ENCODE results near the gene ZNF609. TPM values are rescaled to one million over a fixed set of nuclear protein-coding genes. Genes with fewer than 3 reads are reported as not detected.

ZNF609 gene
- polyA plus RNA-seq, 1 experiment, result 28.9 TPM

- H3K27me3 ChIP-seq (ENCODE audit: control insufficient read depth, insufficient read depth, low read length), result no peaks in the 10 kb centered on the region
- no peak overlapping the region for H3K4me3 ChIP-seq (ENCODE audit: low read depth, low read length)
- DNase-seq (ENCODE audit: low read depth, low spot score), result no peak
- no peak for TF ChIP-seq CTCF (IDR thresholded peaks at IDR 0.05; ENCODE audit: low read depth, low read length)
- H3K9me3 ChIP-seq (ENCODE audit: control insufficient read depth, insufficient read depth, low read length), result no peaks in the 10 kb centered on the region
- POLR2A ChIA-PET, result interaction anchor here (0.5 kb wide), 1 partner anchor 178 kb away, joined by 4 read pairs; no protein-coding TSS in a partner anchor
- CTCF ChIA-PET, result no interaction called here
- H3K27ac ChIP-seq (ENCODE audit: low read depth, low read length), result no peak overlapping the region
These were observed 191.3 kb downstream of the ZNF609 start for GRCh38 chr15:64651601-64652191.

GRCh38 chr15:64653757-64654156 lies 193.4 kb downstream of the ZNF609 start:
- ChIA-PET POLR2A (no interaction called here), CTCF (interaction anchor here (0.6 to 1.7 kb wide), 21 partner anchors 10 to 350 kb away, joined by 3 to 22 read pairs (median 4); partner anchors contain the start of gene TRIP4)
- H3K27me3 ChIP-seq (ENCODE audit: control insufficient read depth, insufficient read depth, low read length), result no peaks in the 10 kb centered on the region
- no peak overlapping the region for H3K27ac ChIP-seq (ENCODE audit: low read depth, low read length)
- H3K4me3 ChIP-seq (ENCODE audit: low read depth, low read length), result no peak overlapping the region
- DNase-seq (ENCODE audit: low read depth, low spot score), result no peak
- peak; percentile 44 for TF ChIP-seq CTCF (IDR thresholded peaks at IDR 0.05; ENCODE audit: low read depth, low read length)
- no peaks in the 10 kb centered on the region for H3K9me3 ChIP-seq (ENCODE audit: control insufficient read depth, insufficient read depth, low read length)

- no peaks in the 10 kb centered on the region for H3K9me3 ChIP-seq (ENCODE audit: control insufficient read depth, insufficient read depth, low read length)
- H3K4me3 ChIP-seq (ENCODE audit: low read depth, low read length), result no peak overlapping the region
- POLR2A ChIA-PET, result no interaction called here
These were observed 196.1 kb downstream of the ZNF609 start for GRCh38 chr15:64656508-64656907.

GRCh38 chr15:64665179-64665578 lies 204.8 kb downstream of the ZNF609 start:
- Histone ChIP-seq H3K27ac (ENCODE audit: low read depth, low read length) (no peak overlapping the region), H3K27me3 (ENCODE audit: control insufficient read depth, insufficient read depth, low read length) (no peaks in the 10 kb centered on the region), H3K4me3 (ENCODE audit: low read depth, low read length) (no peak overlapping the region), H3K9me3 (ENCODE audit: control insufficient read depth, insufficient read depth, low read length) (no peaks in the 10 kb centered on the region)
- ChIA-PET CTCF (interaction anchor here (0.6 kb wide), 1 partner anchor 142 kb away, joined by 3 read pairs; no protein-coding TSS in a partner anchor), POLR2A (interaction anchor here (0.6 kb wide), 1 partner anchor 7 kb away, joined by 5 read pairs; no protein-coding TSS in a partner anchor)
- no peak for DNase-seq (ENCODE audit: low read depth, low spot score)
- no peak for TF ChIP-seq CTCF (IDR thresholded peaks at IDR 0.05; ENCODE audit: low read depth, low read length)

More at GRCh38 chr15:64656508-64656907, 196.1 kb downstream of the ZNF609 start:
- no peaks in the 10 kb centered on the region for H3K27me3 ChIP-seq (ENCODE audit: control insufficient read depth, insufficient read depth, low read length)
- H3K27ac ChIP-seq (ENCODE audit: low read depth, low read length), result no peak overlapping the region
- CTCF ChIA-PET, result no interaction called here
- no peak for TF ChIP-seq CTCF (IDR thresholded peaks at IDR 0.05; ENCODE audit: low read depth, low read length)
- DNase-seq (ENCODE audit: low read depth, low spot score), result no peak

- DNase-seq (ENCODE audit: low read depth, low spot score), result peak; percentile 56
- Histone ChIP-seq H3K4me3 (ENCODE audit: low read depth, low read length) (no peak overlapping the region), H3K27ac (ENCODE audit: low read depth, low read length) (peak overlapping the region; percentile 85), H3K9me3 (ENCODE audit: control insufficient read depth, insufficient read depth, low read length) (no peaks in the 10 kb centered on the region), H3K27me3 (ENCODE audit: control insufficient read depth, insufficient read depth, low read length) (no peaks in the 10 kb centered on the region)
- CTCF ChIA-PET, result interaction anchor here (1.0 to 2.1 kb wide), 4 partner anchors 13 to 240 kb away, joined by 3 to 7 read pairs (median 4); no protein-coding TSS in a partner anchor
- TF ChIP-seq CTCF (IDR thresholded peaks at IDR 0.05; ENCODE audit: low read depth, low read length), result no peak
- POLR2A ChIA-PET, result interaction anchor here (0.6 kb wide), 1 partner anchor 65 kb away, joined by 3 read pairs; no protein-coding TSS in a partner anchor
These were observed 207.4 kb downstream of the ZNF609 start for GRCh38 chr15:64667736-64668161.
